CD4-positive, alpha-beta T cell (primary cell): ENCODE measurements around the gene UGT1A1. TPM values are rescaled to one million over a fixed set of nuclear protein-coding genes. Genes with fewer than 3 reads are reported as not detected.
"Not testable (repeated sequence)": the region's sequence is repeated elsewhere in the genome, so short reads cannot be mapped to it uniquely, and the experiment has no call there.

Experiments
- ATAC-seq: fragments of 200-7000 bp; cut with Tn5 transposase; one replicate; pipeline ENCODE4 v1.10.0; 2022; ENCODE audit warnings: mild to moderate bottlenecking; ENCODE audit not compliant: poor library complexity
- CTCF ChIA-PET: fragments of 350-600 bp; sonication (Branson Sonifier 250); formaldehyde crosslinking; loops from one replicate; lab custom pipeline; 2021; ENCODE audit warnings: antibody characterized with exemption, inconsistent platforms; lab: Charles Lee
- POLR2A ChIA-PET: fragments of 350-600 bp; sonication (Branson Sonifier 250); formaldehyde crosslinking; loops from one replicate; lab custom pipeline; 2021; ENCODE audit warnings: antibody characterized with exemption, inconsistent platforms; lab: Charles Lee
- DNase-seq, 14 experiments: peaks; one replicate each; pipeline ENCODE4 v3.0.0-alpha.2; 2013 to 2020; ENCODE audit warnings: mixed read lengths in 2 of 14
- H3K27ac ChIP-seq, 2 donors: one replicate each; pipeline versions ENCODE4 v1.5.1 to v1.7.0; 2013; ENCODE audit warnings: low read length in 2 of 2, low read depth in 1 of 2, mild to moderate bottlenecking in 1 of 2
- H3K27me3 ChIP-seq, 2 experiments: 1 replicate in 1 of 2; 2 replicates in 1 of 2; pipeline versions ENCODE4 v1.6.1 to v1.7.0; 2013; ENCODE audit warnings: low read length in 2 of 2, control low read depth in 1 of 2, mild to moderate bottlenecking in 1 of 2, moderate library complexity in 1 of 2; ENCODE audit not compliant: insufficient read depth in 2 of 2, control insufficient read depth in 1 of 2
- H3K36me3 ChIP-seq: one replicate; pipeline ENCODE4 v1.6.1; 2013; ENCODE audit warnings: low read length, control low read depth; ENCODE audit not compliant: insufficient read depth
- H3K4me1 ChIP-seq: one replicate; pipeline ENCODE4 v1.6.1; 2013; ENCODE audit warnings: low read length, control low read depth; ENCODE audit not compliant: insufficient read depth
- H3K4me3 ChIP-seq: one replicate; pipeline ENCODE4 v1.5.1; 2013; ENCODE audit warnings: mild to moderate bottlenecking, low read length, moderate library complexity
- H3K9me3 ChIP-seq, 2 experiments: 1 replicate in 1 of 2; 2 replicates in 1 of 2; pipeline versions ENCODE4 v1.6.1 to v1.7.0; 2013; ENCODE audit warnings: low read length in 2 of 2, mild to moderate bottlenecking in 2 of 2, control low read depth in 1 of 2, moderate library complexity in 1 of 2; ENCODE audit not compliant: control insufficient read depth in 1 of 2, insufficient read depth in 1 of 2
- H3K27ac Mint-ChIP-seq: one replicate; pipeline ENCODE4 v1.8.0; 2020; ENCODE audit warnings: mixed read lengths
- H3K27me3 Mint-ChIP-seq: one replicate; pipeline ENCODE4 v1.8.0; 2021; ENCODE audit warnings: mixed read lengths
- H3K36me3 Mint-ChIP-seq: one replicate; pipeline ENCODE4 v1.8.0; 2021; ENCODE audit warnings: low read depth, mixed read lengths
- H3K4me1 Mint-ChIP-seq: one replicate; pipeline ENCODE4 v1.8.0; 2021; ENCODE audit warnings: low read depth, mixed read lengths
- H3K4me3 Mint-ChIP-seq: one replicate; pipeline ENCODE4 v1.8.0; 2020; ENCODE audit warnings: mild to moderate bottlenecking, mixed read lengths
- H3K9me3 Mint-ChIP-seq: one replicate; pipeline ENCODE4 v1.8.0; 2020; ENCODE audit warnings: mixed read lengths
- intact Hi-C, 2 experiments: fragments of 100-400 bp; cut with DNase I in 1 of 2; cut with micrococcal nuclease in 1 of 2; formaldehyde crosslinking; loops; one replicate each; pipeline versions ENCODE4 v1.15.1 to v1.9.0; 2023 to 2025; cut with DNase I, micrococcal nuclease
- total RNA-seq, 174 experiments: library from RNA in 2 of 174; stranded (reverse) in 2 of 174; gene quantifications; one replicate each; pipeline ENCODE4 v1.2.3 and lab custom pipeline; 2021 to 2026
- TF ChIP-seq, protein P1 (sequence below): fragments of 200-600 bp; IDR thresholded peaks from one replicate; pipeline ENCODE4 v1.8.0; 2022; ENCODE audit warnings: antibody characterized with exemption, mild to moderate bottlenecking

Gene UGT1A1
- total RNA-seq, 2 experiments from 2014 or later: not detected

DNA sequence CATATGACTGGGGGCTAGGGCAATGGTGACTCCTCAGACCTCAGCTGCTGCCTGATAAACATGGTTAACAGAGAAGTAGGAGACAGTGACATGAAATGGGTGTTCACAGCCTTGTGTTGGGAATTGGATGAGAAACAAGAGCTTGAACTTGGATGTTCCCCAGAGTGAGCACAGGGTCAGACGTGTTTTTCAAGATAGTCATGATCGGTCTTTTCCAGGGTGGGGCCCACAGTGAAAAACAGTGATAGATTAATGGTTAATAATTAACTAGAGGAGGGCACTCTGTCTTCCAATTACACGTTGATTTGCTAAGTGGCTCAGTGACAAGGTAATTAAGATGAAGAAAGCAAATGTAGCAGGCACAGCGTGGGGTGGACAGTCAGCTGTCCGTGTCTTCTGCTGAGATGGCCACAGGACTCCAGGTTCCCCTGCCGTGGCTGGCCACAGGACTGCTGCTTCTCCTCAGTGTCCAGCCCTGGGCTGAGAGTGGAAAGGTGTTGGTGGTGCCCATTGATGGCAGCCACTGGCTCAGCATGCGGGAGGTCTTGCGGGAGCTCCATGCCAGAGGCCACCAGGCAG lies 31.3 kb upstream of the UGT1A1 start, which contains the start of gene UGT1A3:
Gene UGT1A3 (plus strand): TSS at position 320 of the 579 bp plus-strand sequence. CDS start 85 bp downstream, at position 405.
- H3K4me3 Mint-ChIP-seq: no peak within 1 kb of the TSS
- DNase-seq (no peak), ATAC-seq (no peak)
- TF ChIP-seq, protein P1, sequence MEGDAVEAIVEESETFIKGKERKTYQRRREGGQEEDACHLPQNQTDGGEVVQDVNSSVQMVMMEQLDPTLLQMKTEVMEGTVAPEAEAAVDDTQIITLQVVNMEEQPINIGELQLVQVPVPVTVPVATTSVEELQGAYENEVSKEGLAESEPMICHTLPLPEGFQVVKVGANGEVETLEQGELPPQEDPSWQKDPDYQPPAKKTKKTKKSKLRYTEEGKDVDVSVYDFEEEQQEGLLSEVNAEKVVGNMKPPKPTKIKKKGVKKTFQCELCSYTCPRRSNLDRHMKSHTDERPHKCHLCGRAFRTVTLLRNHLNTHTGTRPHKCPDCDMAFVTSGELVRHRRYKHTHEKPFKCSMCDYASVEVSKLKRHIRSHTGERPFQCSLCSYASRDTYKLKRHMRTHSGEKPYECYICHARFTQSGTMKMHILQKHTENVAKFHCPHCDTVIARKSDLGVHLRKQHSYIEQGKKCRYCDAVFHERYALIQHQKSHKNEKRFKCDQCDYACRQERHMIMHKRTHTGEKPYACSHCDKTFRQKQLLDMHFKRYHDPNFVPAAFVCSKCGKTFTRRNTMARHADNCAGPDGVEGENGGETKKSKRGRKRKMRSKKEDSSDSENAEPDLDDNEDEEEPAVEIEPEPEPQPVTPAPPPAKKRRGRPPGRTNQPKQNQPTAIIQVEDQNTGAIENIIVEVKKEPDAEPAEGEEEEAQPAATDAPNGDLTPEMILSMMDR: no peak
- intact Hi-C loops: no loop called here
- H3K4me1 ChIP-seq: no peaks in the 10 kb centered on the region
- no peaks in the 10 kb centered on the region for H3K9me3 ChIP-seq
- no peaks in the 10 kb centered on the region for H3K36me3 Mint-ChIP-seq
- H3K27ac ChIP-seq: no peak within 1 kb of the TSS
- peaks cover 23% of the 10 kb centered on the region for H3K27me3 Mint-ChIP-seq
- H3K27ac Mint-ChIP-seq: no peak within 1 kb of the TSS
- ChIA-PET POLR2A (no interaction called here), CTCF (no interaction called here)
- no peaks in the 10 kb centered on the region for H3K9me3 Mint-ChIP-seq
- no peak within 1 kb of the TSS for H3K4me3 ChIP-seq
- no peaks in the 10 kb centered on the region for H3K4me1 Mint-ChIP-seq
- no peaks in the 10 kb centered on the region for H3K27me3 ChIP-seq
- H3K36me3 ChIP-seq: no peaks in the 10 kb centered on the region

DNA sequence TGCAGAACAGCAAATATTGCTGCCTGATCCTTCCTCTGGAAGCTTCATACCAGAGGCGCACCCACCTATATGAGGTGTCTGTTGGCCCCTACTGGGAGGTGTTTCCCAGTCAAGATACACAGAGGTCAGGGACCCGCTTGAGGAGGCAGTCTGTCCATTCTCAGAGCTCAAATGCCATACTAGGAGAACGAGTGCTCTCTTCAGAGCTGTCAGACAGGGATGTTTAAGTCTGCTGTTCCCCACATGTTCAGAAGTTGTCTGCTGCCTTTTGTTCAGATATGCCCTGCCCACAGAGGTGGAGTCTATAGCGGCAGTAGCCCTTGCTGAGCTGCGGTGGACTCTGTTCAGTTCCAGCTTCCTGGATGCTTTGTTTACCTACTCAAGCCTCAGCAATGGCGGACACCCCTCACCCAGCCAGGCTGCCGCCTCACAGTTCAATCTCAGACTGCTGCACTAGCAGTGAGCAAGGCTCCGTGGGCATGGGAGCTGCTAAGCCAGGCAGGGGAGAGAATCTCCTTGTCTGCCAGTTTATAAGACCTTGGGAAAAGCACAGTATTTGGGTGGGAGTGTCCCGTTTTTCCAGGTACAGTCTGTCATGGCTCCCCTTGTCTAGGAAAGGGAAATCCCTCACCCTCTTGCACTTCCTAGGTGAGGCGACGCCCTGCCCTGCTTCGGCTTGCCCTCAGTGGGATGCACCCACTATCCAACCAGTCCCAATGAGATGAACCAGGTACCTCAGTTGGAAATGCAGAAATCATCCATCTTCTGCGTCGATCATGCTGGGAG lies 23.0 kb upstream of the UGT1A1 start:
- H3K27me3 ChIP-seq, H3K36me3 ChIP-seq, H3K4me1 ChIP-seq, H3K4me3 ChIP-seq, H3K27ac Mint-ChIP-seq, intact Hi-C loops, H3K4me1 Mint-ChIP-seq, ATAC-seq, CTCF ChIA-PET, H3K9me3 Mint-ChIP-seq, H3K27ac ChIP-seq, H3K4me3 Mint-ChIP-seq, H3K36me3 Mint-ChIP-seq, DNase-seq, H3K9me3 ChIP-seq, POLR2A ChIA-PET: not testable (repeated sequence)
- H3K27me3 Mint-ChIP-seq: peaks cover 45% of the 10 kb centered on the region

DNA sequence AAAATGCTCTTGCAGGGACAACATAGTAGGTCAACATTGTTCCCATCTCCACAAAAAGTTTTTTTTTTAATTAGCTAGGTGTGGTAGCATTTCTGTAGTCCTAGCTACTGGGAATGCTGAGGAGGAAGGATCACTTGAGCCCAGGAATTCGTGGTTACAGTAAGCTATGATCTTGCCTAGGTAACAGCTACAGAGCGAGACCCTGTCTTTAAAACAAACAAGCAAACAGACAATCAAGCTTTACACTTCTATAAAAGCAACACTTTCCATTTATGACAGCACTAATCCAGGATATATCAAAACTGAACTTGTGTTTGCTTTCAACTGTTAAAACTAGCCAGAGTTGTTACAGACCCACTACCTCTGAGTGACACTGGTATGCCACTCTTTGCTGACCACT lies 19.2 kb upstream of the UGT1A1 start:
- Mint-ChIP-seq H3K9me3 (no peaks in the 10 kb centered on the region), H3K27me3 (peaks cover 35% of the 10 kb centered on the region), H3K4me3 (no peak overlapping the region), H3K27ac (no peak overlapping the region), H3K4me1 (no peaks in the 10 kb centered on the region), H3K36me3 (no peaks in the 10 kb centered on the region)
- intact Hi-C loops: no loop called here
- no peaks in the 10 kb centered on the region for H3K4me1 ChIP-seq
- ChIA-PET POLR2A (interaction anchor here (0.6 kb wide), 1 partner anchor 24 kb away, joined by 4 read pairs; no protein-coding TSS in a partner anchor), CTCF (no interaction called here)
- no peaks in the 10 kb centered on the region for H3K36me3 ChIP-seq
- peaks cover 0 to 7% of the 10 kb centered on the region in 2 experiments for H3K9me3 ChIP-seq
- TF ChIP-seq, protein P1: no peak
- ATAC-seq (no peak), DNase-seq (no peak)
- H3K27ac ChIP-seq: no peak overlapping the region
- peaks cover 0 to 6% of the 10 kb centered on the region in 2 experiments for H3K27me3 ChIP-seq
- no peak overlapping the region for H3K4me3 ChIP-seq
